Endothelial cell of umbilical vein (primary cell): ENCODE data around the gene ANKH.

ENCODE experiments used
- CTCF ChIP-seq, 2 donors: IDR thresholded peaks; 1 replicate in 1 of 2; 2 replicates in 1 of 2; pipeline ENCODE4 v1.5.1; 2011; ENCODE audit warnings: low read length in 2 of 2, mild to moderate bottlenecking in 2 of 2, moderate library complexity in 2 of 2, control low read depth in 1 of 2, inconsistent platforms in 1 of 2, low read depth in 1 of 2; ENCODE audit not compliant: insufficient read depth in 1 of 2; ENCODE audit errors: extremely low read depth in 1 of 2
- EZH2 ChIP-seq: IDR thresholded peaks from 2 replicates; pipeline ENCODE4 v1.6.1; 2012; ENCODE audit warnings: borderline replicate concordance, low read depth, mild to moderate bottlenecking, moderate library complexity, low read length, inconsistent platforms; ENCODE audit not compliant: severe bottlenecking
- GATA2 ChIP-seq: IDR thresholded peaks from 2 replicates; pipeline ENCODE4 v1.7.0; 2011; ENCODE audit warnings: low read depth, mild to moderate bottlenecking, moderate library complexity, mixed read lengths, low read length; ENCODE audit not compliant: insufficient read length, insufficient read depth
- POLR2A ChIP-seq: IDR thresholded peaks from 2 replicates; pipeline ENCODE4 v1.6.1; 2012; ENCODE audit warnings: low read depth, mild to moderate bottlenecking, control low read depth, low read length

GRCh38 chr5:14783691-14784090, 87.9 kb downstream of the ANKH start:
- TF ChIP-seq CTCF (IDR thresholded peaks at IDR 0.05; ENCODE audit: extremely low read depth in 1 of 2, insufficient read depth in 1 of 2, low read depth in 1 of 2, low read length in 2 of 2) = no peak
- no peak for TF ChIP-seq EZH2
- TF ChIP-seq POLR2A = no peak
- TF ChIP-seq GATA2 = no peak
